HFF-Myc (cell line): ENCODE data around the gene CBLN3.
A peak's percentile ranks its signal among the peaks of the same experiment; 100 is the strongest.

Experiments used
- DNase-seq: peaks from one replicate; pipeline ENCODE4 v3.0.0-alpha.2; 2011; ENCODE audit warnings: low read depth; ENCODE audit errors: extremely low read depth
- H3K4me3 ChIP-seq: replicated peaks from 2 replicates; pipeline ENCODE4 v1.5.1; 2011; ENCODE audit warnings: low read depth, mild to moderate bottlenecking, control low read depth, low read length
- CTCF ChIP-seq: IDR thresholded peaks from 2 replicates; pipeline ENCODE4 v1.5.1; 2012; ENCODE audit warnings: mild to moderate bottlenecking, low read depth, low read length, control low read depth; ENCODE audit errors: missing control alignments

The CBLN3 gene

GRCh38 chr14:24438223-24439097, 9.0 kb upstream of the CBLN3 start:
- no peak for TF ChIP-seq CTCF
- DNase-seq, result no peak
- no peak overlapping the region for H3K4me3 ChIP-seq

- no peak for DNase-seq
- no peak for TF ChIP-seq CTCF
- no peak overlapping the region for H3K4me3 ChIP-seq
These were observed 8.2 kb upstream of the CBLN3 start for GRCh38 chr14:24437736-24438067.

- no peak overlapping the region for H3K4me3 ChIP-seq
- DNase-seq, result no peak
- TF ChIP-seq CTCF, result no peak
These were observed 7.7 kb upstream of the CBLN3 start for GRCh38 chr14:24437020-24437735.

DNA sequence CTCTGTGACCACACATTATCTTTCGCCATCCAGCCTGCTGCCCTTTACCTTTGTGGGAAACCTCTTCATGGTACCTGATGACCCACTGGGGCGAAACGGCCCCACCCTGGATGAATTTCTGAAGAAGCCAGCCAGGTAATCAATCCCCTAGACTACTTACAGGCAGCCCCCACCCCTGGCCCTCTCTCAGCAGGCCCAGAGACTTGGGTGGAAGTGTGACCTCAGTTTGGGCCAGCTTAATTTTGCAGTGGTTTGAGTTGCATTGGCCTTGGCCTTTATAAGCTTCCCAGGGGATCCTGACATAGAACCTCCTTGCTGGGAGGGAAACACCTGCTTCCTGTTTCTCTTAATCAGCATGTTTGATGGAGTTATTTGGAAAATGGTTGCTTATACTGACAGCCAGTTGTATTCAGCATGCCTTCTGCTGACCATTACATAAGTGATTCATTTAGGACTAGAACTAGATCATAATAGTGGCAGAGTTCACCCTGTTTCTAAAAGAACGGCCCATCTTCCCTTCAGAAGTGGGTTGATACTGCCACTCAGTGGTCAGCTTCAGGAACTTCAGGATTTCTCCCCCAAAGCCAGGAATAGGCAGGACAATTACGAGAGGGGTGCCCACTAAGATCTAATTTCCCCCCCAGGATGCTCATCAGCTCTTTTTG, 7.0 kb upstream of the CBLN3 start:
- peak; percentile 42 for DNase-seq

GRCh38 chr14:24435998-24436354, 6.5 kb upstream of the CBLN3 start:
- H3K4me3 ChIP-seq, result no peak overlapping the region

More for the DNA sequence above, 7.0 kb upstream of the CBLN3 start:
- peak; percentile 64 for TF ChIP-seq CTCF
- no peak overlapping the region for H3K4me3 ChIP-seq

DNA sequence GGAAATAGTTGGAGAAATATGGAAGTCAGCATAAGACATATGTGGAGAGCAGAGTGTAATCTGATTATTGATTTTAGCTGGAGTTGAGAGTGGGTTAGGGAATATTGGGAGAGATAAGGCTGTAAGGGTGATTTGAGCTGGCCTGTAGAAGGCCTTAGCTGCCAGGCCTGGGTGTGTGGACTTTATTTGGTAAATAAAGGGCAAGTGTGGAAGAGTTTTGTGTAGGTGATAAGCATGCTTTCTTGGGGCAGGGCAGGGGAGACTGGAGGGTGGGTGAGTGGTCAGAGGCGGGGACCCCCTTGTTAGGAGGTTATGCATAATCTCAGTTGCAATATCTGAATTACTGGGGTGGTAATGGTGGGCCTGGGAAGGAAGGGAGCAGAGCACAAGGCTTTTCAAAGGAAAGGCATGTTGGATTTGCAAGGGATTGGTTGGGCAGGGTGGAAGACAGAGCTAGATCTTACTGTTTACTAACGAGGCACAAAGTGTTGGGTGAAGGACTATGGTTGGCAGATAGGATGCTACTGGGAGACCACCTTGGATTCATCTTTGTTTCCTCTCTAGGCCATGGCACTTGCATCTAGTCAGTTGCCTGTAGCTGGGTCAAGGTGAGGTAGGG, 5.8 kb upstream of the CBLN3 start:
- no peak for DNase-seq
- H3K4me3 ChIP-seq, result no peak overlapping the region

More at GRCh38 chr14:24435998-24436354, 6.5 kb upstream of the CBLN3 start:
- DNase-seq, result no peak
- no peak for TF ChIP-seq CTCF

More for the DNA sequence above, 5.8 kb upstream of the CBLN3 start:
- no peak for TF ChIP-seq CTCF
